A549 (cell line): ENCODE measurements around the gene NAV2.

Experiments used
- CBX2 ChIP-seq: fragments of 200-600 bp; sonication (generic); IDR thresholded peaks from 2 replicates; pipeline ENCODE4 v1.6.1; 2016; ENCODE audit warnings: low read depth, mild to moderate bottlenecking, borderline replicate concordance
- CHD4 ChIP-seq: fragments of 200-600 bp; sonication (generic); IDR thresholded peaks from 2 replicates; pipeline ENCODE4 v1.6.1; 2016; ENCODE audit warnings: antibody characterized with exemption, mild to moderate bottlenecking, borderline replicate concordance
- CTCF ChIP-seq: fragments of >200 bp; sonication (Bioruptor Twin); formaldehyde crosslinking; IDR thresholded peaks from 3 replicates; pipeline ENCODE4 v1.5.1; 2016
- EHF ChIP-seq: fragments of 250-450 bp; sonication (Bioruptor Pico); IDR thresholded peaks from 2 replicates; pipeline ENCODE4 v1.5.0; 2020; ENCODE audit warnings: mild to moderate bottlenecking
- EP300 ChIP-seq, 2 experiments: fragments of >200 bp; sonication (Bioruptor Twin); formaldehyde crosslinking; IDR thresholded peaks; 2 replicates in 1 of 2; 3 replicates in 1 of 2; pipeline ENCODE4 v1.6.1; 2016 to 2017
- FOSL2 ChIP-seq, 2 experiments: fragments of 450-650 bp in 1 of 2; fragments of >200 bp in 1 of 2; sonication (Bioruptor Twin) in 1 of 2; formaldehyde crosslinking; IDR thresholded peaks; 2 replicates each; pipeline versions ENCODE4 v1.5.0 to v1.6.1; 2016 to 2020; ENCODE audit warnings: mild to moderate bottlenecking in 1 of 2, moderate library complexity in 1 of 2
- JUN ChIP-seq, 2 experiments: fragments of >200 bp; sonication (Bioruptor Twin); formaldehyde crosslinking; IDR thresholded peaks; 2 replicates in 1 of 2; 3 replicates in 1 of 2; pipeline ENCODE4 v1.6.1; 2016 to 2017
- JUNB ChIP-seq: fragments of >200 bp; sonication (Bioruptor Twin); formaldehyde crosslinking; IDR thresholded peaks from 2 replicates; pipeline ENCODE4 v1.6.1; 2016
- KDM5A ChIP-seq: fragments of 200-600 bp; sonication (generic); IDR thresholded peaks from 2 replicates; pipeline ENCODE4 v1.6.1; 2016; ENCODE audit warnings: antibody characterized with exemption, mild to moderate bottlenecking
- POLR2A ChIP-seq: IDR thresholded peaks from 2 replicates; pipeline ENCODE4 v1.6.1; 2012; ENCODE audit warnings: mild to moderate bottlenecking, low read length
- SREBF2 ChIP-seq: fragments of 450-650 bp; IDR thresholded peaks from 2 replicates; pipeline ENCODE4 v1.6.1; 2014; ENCODE audit warnings: mild to moderate bottlenecking, moderate library complexity

- TF ChIP-seq SREBF2 (no peak), CHD4 (no peak), FOSL2 (IDR thresholded peaks at IDR 0.05) (no peak), FOSL2 (CRISPR knock-in tag; IDR thresholded peaks at IDR 0.05) (no peak), POLR2A (no peak), CBX2 (no peak), CTCF (no peak), JUN (IDR thresholded peaks at IDR 0.05) (no peak), KDM5A (no peak), EHF (CRISPR knock-in tag) (no peak), EP300 (IDR thresholded peaks at IDR 0.05) (no peak), JUNB (no peak)
These were observed 77.4 kb downstream of the NAV2 start for GRCh38 chr11:19789835-19790710.
